Osteoblast (primary cell): ENCODE results near the gene APBB1IP. TPM values are rescaled to one million over a fixed set of nuclear protein-coding genes. Genes with fewer than 3 reads are reported as not detected.
"Not testable (repeated sequence)": the region's sequence is repeated elsewhere in the genome, so short reads cannot be mapped to it uniquely, and the experiment has no call there.

Experiments
- DNase-seq: peaks from one replicate; pipeline ENCODE4 v3.0.0; 2011; ENCODE audit warnings: low spot score, mixed read lengths; ENCODE audit not compliant: insufficient read length; ENCODE audit errors: missing footprints
- H2AFZ ChIP-seq: 2 replicates; pipeline ENCODE4 v1.6.0; 2011; ENCODE audit warnings: mild to moderate bottlenecking, low read length
- H3K27ac ChIP-seq: 2 replicates; pipeline ENCODE4 v1.5.1; 2011; ENCODE audit warnings: mild to moderate bottlenecking, low read depth, low read length, moderate library complexity
- H3K27me3 ChIP-seq: 2 replicates; pipeline ENCODE4 v1.6.0; 2012; ENCODE audit warnings: mild to moderate bottlenecking, control low read depth, inconsistent platforms, low read length, moderate library complexity; ENCODE audit not compliant: insufficient read depth
- H3K36me3 ChIP-seq: 2 replicates; pipeline ENCODE4 v1.5.1; 2011; ENCODE audit warnings: mild to moderate bottlenecking, low read length, control low read depth, moderate library complexity; ENCODE audit not compliant: insufficient read depth
- H3K4me1 ChIP-seq: 2 replicates; pipeline ENCODE4 v1.5.1; 2011; ENCODE audit warnings: mild to moderate bottlenecking, low read length, control low read depth, moderate library complexity; ENCODE audit not compliant: insufficient read depth
- H3K4me2 ChIP-seq: 2 replicates; pipeline ENCODE4 v1.6.0; 2011; ENCODE audit warnings: mild to moderate bottlenecking, low read length; ENCODE audit not compliant: insufficient read depth
- H3K4me3 ChIP-seq: fragments of 200-600 bp; sonication (generic); 3 replicates; pipeline ENCODE4 v1.5.1; 2012; ENCODE audit warnings: mild to moderate bottlenecking, low read length, inconsistent platforms; ENCODE audit not compliant: insufficient read depth
- H3K79me2 ChIP-seq: 2 replicates; pipeline ENCODE4 v1.6.0; 2012; ENCODE audit warnings: mild to moderate bottlenecking, low read length, control low read depth, inconsistent platforms; ENCODE audit not compliant: insufficient read depth
- H3K9me3 ChIP-seq: 2 replicates; pipeline ENCODE4 v1.5.1; 2011; ENCODE audit warnings: low read depth, low read length, control low read depth
- H4K20me1 ChIP-seq: 2 replicates; pipeline ENCODE4 v1.6.0; 2012; ENCODE audit warnings: mild to moderate bottlenecking, low read length, control low read depth; ENCODE audit not compliant: insufficient read depth
- total RNA-seq: library from RNA; depleted of rRNA; stranded (reverse); fragments of >200 nt; gene quantifications from 2 replicates; pipeline ENCODE4 v1.2.3, GENCODE V29; 2012
- TF ChIP-seq, protein P1 (sequence below): IDR thresholded peaks from 2 replicates; pipeline ENCODE4 v1.5.1; 2011; ENCODE audit warnings: mild to moderate bottlenecking, low read depth, low read length, moderate library complexity; ENCODE audit errors: extremely low read depth

The APBB1IP gene
- total RNA-seq, 1 donor = 14.8 TPM

DNA sequence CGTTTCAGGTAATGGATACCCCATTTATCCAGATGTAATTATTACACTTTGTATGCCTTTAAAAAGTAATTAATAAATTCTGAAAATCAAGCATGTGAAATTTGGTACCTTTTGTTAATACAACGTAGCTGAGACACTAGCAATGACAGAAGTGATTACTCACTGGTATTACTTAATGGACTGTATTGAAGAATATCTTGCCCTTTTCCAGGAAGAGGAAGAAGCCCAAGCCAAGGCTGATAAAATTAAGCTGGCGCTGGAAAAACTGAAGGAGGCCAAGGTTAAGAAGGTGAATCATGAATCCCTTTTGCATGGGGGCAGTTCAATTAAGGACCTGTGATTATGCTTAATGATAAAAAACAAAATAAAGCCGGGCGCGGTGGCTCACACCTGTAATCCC lies 64.8 kb downstream of the APBB1IP start:
- Histone ChIP-seq H2AFZ (no peak overlapping the region), H4K20me1 (no peaks in the 10 kb centered on the region), H3K9me3 (no peaks in the 10 kb centered on the region), H3K36me3 (no peaks in the 10 kb centered on the region), H3K27ac (no peak overlapping the region), H3K4me3 (no peak overlapping the region), H3K79me2 (no peaks in the 10 kb centered on the region), H3K4me2 (no peak overlapping the region), H3K4me1 (no peaks in the 10 kb centered on the region), H3K27me3 (no peaks in the 10 kb centered on the region)
- DNase-seq = no peak
- TF ChIP-seq, protein P1, sequence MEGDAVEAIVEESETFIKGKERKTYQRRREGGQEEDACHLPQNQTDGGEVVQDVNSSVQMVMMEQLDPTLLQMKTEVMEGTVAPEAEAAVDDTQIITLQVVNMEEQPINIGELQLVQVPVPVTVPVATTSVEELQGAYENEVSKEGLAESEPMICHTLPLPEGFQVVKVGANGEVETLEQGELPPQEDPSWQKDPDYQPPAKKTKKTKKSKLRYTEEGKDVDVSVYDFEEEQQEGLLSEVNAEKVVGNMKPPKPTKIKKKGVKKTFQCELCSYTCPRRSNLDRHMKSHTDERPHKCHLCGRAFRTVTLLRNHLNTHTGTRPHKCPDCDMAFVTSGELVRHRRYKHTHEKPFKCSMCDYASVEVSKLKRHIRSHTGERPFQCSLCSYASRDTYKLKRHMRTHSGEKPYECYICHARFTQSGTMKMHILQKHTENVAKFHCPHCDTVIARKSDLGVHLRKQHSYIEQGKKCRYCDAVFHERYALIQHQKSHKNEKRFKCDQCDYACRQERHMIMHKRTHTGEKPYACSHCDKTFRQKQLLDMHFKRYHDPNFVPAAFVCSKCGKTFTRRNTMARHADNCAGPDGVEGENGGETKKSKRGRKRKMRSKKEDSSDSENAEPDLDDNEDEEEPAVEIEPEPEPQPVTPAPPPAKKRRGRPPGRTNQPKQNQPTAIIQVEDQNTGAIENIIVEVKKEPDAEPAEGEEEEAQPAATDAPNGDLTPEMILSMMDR = no peak

DNA sequence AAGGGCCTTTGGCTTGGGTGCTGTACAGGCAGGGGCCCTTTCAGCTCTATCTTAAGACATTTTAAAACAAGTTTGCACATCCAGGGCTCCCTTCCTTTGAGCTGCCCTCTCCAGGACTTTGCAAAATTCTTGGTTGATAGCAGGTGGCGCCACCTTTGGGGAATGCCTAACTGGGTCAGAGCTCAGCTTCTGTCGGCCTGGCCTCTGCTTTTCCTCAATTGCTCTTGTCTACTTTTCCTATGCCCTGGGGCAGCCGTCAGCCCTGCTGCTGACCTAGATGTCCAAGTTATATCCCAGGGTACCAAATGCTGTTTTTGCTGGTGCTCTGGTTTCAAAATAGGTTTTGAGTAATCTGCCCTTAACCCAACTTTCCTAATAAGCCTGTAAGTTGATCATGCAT lies 65.8 kb downstream of the APBB1IP start:
- Histone ChIP-seq H3K36me3 (no peaks in the 10 kb centered on the region), H3K27me3 (no peaks in the 10 kb centered on the region), H3K9me3 (no peaks in the 10 kb centered on the region), H3K27ac (no peak overlapping the region), H3K4me1 (no peaks in the 10 kb centered on the region), H3K4me3 (no peak overlapping the region), H4K20me1 (no peaks in the 10 kb centered on the region), H2AFZ (no peak overlapping the region), H3K79me2 (no peaks in the 10 kb centered on the region), H3K4me2 (no peak overlapping the region)
- no peak for DNase-seq
- TF ChIP-seq, protein P1 = peak; percentile 22

DNA sequence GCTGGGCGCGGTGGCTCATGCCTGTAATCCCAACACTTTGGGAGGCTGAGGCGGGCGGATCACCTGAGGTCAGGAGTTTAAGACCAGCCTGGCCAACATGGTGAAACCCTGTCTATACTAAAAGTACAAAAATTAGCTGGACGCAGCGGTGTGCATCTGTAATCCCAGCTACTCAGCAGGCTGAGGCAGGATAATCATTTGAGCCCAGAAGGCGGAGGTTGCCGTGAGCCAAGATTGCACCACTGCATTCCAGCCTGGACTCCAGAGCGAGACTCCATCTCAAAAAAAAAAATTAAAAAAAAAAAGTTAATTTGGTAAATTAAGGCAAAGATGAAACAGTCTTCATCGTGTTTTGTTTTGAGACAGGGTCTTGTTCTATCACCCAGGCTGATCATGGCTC lies 66.3 kb downstream of the APBB1IP start:
- H3K4me1 ChIP-seq, H3K9me3 ChIP-seq, DNase-seq, H3K79me2 ChIP-seq, H4K20me1 ChIP-seq, H3K4me2 ChIP-seq, H3K27ac ChIP-seq, H3K4me3 ChIP-seq, H2AFZ ChIP-seq, H3K27me3 ChIP-seq, H3K36me3 ChIP-seq: not testable (repeated sequence)

DNA sequence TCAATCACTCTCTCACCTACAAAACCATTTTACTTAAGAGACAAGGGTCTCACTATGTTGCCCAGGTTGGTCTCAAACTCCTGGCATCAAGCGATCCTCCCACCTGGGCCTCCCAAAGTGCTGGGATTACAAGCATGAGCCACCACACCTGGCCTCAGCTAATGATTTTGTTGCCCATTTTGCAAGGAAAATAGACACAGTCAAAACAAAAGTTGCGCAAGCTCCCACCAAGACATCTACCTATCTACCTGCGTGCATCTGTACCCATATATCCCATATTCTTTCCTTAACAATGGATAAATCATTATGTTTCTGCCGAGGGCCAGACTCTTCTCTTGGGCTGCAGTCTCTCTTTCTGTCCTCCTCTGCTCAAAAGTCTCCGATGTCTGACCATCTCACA lies 67.3 kb downstream of the APBB1IP start:
- Histone ChIP-seq H3K36me3 (no peaks in the 10 kb centered on the region), H3K4me3 (no peak overlapping the region), H3K4me2 (no peak overlapping the region), H2AFZ (no peak overlapping the region), H3K9me3 (no peaks in the 10 kb centered on the region), H3K79me2 (no peaks in the 10 kb centered on the region), H4K20me1 (no peaks in the 10 kb centered on the region), H3K27ac (no peak overlapping the region), H3K4me1 (no peaks in the 10 kb centered on the region), H3K27me3 (no peaks in the 10 kb centered on the region)
- TF ChIP-seq, protein P1 = no peak
- no peak for DNase-seq
